Body of pancreas (tissue), 4 donors: ENCODE measurements around the gene DNM2.

ENCODE experiments used
- POLR2A ChIP-seq, 3 donors: fragments of 450-650 bp; IDR thresholded peaks; one replicate each; pipeline ENCODE4 v1.6.1; 2016; ENCODE audit warnings: antibody characterized with exemption in 3 of 3, mild to moderate bottlenecking in 2 of 3
- TF ChIP-seq, protein P1 (sequence below), 7 experiments: fragments of 450-650 bp in 4 of 7; fragments of 200-600 bp in 3 of 7; sonication (generic) in 3 of 7; IDR thresholded peaks; one replicate each; pipeline ENCODE4 v1.5.1; 2016 to 2019; ENCODE audit warnings: antibody characterized with exemption in 7 of 7

DNA sequence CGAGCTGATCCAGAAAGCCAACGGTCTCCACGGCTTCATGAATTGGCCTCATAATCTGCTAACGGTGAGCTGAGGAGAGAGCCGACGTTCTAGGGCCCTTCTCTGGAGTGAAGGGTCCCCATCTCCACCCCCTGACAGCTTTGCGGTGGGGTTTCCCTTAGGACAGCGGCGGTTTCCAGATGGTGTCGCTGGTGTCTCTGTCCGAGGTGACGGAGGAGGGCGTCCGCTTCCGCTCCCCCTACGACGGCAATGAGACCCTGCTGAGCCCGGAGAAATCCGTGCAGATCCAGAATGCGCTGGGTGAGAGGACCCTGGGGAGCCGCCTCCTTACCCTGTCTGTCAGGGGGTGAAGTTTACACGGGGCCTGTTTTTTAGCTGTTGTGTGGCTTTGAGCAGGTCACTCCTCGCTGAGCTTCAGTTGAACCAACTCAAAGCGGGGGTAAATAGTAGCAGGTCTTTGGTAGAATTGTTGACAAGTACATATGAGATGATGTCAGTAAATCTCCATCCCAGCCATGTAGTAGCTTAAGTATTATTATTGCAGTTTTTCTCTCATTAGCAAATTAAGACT is 15.8 kb upstream of the DNM2 start:
- TF ChIP-seq POLR2A (IDR thresholded peaks at IDR 0.05): no peak
- TF ChIP-seq, protein P1, sequence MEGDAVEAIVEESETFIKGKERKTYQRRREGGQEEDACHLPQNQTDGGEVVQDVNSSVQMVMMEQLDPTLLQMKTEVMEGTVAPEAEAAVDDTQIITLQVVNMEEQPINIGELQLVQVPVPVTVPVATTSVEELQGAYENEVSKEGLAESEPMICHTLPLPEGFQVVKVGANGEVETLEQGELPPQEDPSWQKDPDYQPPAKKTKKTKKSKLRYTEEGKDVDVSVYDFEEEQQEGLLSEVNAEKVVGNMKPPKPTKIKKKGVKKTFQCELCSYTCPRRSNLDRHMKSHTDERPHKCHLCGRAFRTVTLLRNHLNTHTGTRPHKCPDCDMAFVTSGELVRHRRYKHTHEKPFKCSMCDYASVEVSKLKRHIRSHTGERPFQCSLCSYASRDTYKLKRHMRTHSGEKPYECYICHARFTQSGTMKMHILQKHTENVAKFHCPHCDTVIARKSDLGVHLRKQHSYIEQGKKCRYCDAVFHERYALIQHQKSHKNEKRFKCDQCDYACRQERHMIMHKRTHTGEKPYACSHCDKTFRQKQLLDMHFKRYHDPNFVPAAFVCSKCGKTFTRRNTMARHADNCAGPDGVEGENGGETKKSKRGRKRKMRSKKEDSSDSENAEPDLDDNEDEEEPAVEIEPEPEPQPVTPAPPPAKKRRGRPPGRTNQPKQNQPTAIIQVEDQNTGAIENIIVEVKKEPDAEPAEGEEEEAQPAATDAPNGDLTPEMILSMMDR (IDR thresholded peaks at IDR 0.05): no peak
